ENCODE data around the gene DNAH9.

DNA sequence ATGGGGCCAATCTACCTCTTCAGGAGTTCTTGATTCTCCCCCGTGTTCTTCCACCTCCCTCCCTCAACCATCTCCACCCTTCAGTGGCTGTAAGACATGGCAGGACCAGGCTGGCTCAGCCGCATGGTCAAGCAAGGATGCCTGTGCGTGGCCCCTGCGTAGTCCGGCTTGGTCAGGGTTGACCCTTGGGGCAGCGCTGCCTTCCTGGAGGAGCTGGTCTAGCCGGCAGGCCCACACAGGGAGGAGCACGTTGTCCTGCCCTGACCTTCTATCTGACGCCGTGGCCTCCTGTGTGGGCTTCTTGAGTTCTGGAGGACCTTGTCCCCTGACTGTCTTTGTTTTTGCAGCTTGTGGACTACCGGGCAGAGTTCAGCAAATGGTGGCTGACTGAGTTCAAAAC lies 169.8 kb downstream of the DNAH9 start:
- TF ChIP-seq, protein P1, sequence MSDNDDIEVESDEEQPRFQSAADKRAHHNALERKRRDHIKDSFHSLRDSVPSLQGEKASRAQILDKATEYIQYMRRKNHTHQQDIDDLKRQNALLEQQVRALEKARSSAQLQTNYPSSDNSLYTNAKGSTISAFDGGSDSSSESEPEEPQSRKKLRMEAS (IDR thresholded peaks at IDR 0.05): no peak
- TF ChIP-seq, protein P2, sequence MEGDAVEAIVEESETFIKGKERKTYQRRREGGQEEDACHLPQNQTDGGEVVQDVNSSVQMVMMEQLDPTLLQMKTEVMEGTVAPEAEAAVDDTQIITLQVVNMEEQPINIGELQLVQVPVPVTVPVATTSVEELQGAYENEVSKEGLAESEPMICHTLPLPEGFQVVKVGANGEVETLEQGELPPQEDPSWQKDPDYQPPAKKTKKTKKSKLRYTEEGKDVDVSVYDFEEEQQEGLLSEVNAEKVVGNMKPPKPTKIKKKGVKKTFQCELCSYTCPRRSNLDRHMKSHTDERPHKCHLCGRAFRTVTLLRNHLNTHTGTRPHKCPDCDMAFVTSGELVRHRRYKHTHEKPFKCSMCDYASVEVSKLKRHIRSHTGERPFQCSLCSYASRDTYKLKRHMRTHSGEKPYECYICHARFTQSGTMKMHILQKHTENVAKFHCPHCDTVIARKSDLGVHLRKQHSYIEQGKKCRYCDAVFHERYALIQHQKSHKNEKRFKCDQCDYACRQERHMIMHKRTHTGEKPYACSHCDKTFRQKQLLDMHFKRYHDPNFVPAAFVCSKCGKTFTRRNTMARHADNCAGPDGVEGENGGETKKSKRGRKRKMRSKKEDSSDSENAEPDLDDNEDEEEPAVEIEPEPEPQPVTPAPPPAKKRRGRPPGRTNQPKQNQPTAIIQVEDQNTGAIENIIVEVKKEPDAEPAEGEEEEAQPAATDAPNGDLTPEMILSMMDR (IDR thresholded peaks at IDR 0.05; ENCODE audit: low read depth, low read length, missing input control): no peak
- TF ChIP-seq EGR1 (IDR thresholded peaks at IDR 0.05; ENCODE audit: low read depth in 2 of 2) (no peak), GABPA (IDR thresholded peaks at IDR 0.05 in 1 of 2, conservative IDR thresholded peaks at IDR 0.05 in 1 of 2) (no peak), RAD21 (IDR thresholded peaks at IDR 0.05) (no peak), FOXA1 (IDR thresholded peaks at IDR 0.05) (no peak)

All from liver (tissue), 3 donors.